PFSK-1 (cell line): ENCODE data around the gene SH3BP5.

Source experiments
- FOXP2 ChIP-seq: optimal IDR thresholded peaks from 2 replicates; pipeline ENCODE3; 2011; ENCODE audit warnings: borderline replicate concordance, control low read depth, inconsistent platforms; ENCODE audit not compliant: insufficient read depth; ENCODE audit errors: extremely low read length, extremely low read depth
- POLR2AphosphoS5 ChIP-seq: IDR thresholded peaks from 2 replicates; pipeline ENCODE4 v1.6.1; 2012; ENCODE audit warnings: low read depth, mild to moderate bottlenecking, control low read depth, low read length, moderate library complexity
- SIN3A ChIP-seq: IDR thresholded peaks from 2 replicates; pipeline ENCODE4 v1.6.1; 2012; ENCODE audit warnings: mild to moderate bottlenecking, low read length, moderate library complexity, borderline replicate concordance; ENCODE audit not compliant: insufficient read depth
- TAF1 ChIP-seq: IDR thresholded peaks from 2 replicates; pipeline ENCODE4 v1.6.1; 2012; ENCODE audit warnings: low read length, control low read depth, borderline replicate concordance; ENCODE audit not compliant: insufficient read depth
- TF ChIP-seq, protein P1 (sequence below), 2 experiments: IDR thresholded peaks; 2 replicates each; pipeline versions ENCODE4 v1.6.1 to v1.8.0; 2011 to 2012; ENCODE audit warnings: low read depth in 2 of 2, low read length in 2 of 2, control low read depth in 1 of 2, inconsistent platforms in 1 of 2, mild to moderate bottlenecking in 1 of 2, moderate library complexity in 1 of 2; ENCODE audit not compliant: insufficient read depth in 1 of 2

SH3BP5 gene

DNA sequence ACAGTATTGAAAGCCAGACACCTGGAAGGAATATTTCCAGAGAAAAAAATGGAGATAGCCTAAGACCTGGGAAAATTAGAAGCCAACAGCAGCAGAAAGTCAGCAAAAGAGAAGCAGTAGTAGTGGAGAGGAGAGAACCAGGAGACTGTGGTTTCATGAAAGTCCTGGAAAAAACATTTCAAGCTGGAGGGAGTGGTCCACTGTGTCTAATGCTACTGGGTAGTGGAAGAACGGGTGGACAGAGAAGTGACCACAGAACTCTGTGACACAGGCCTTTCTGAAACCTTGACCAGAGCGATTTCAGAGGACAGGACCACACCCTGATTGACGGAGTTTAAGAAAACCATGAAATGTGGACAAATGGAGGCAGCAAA is 15.3 kb upstream of the SH3BP5 start:
- TF ChIP-seq FOXP2 (no peak), SIN3A (no peak), TAF1 (no peak), POLR2AphosphoS5 (no peak)
- TF ChIP-seq, protein P1, sequence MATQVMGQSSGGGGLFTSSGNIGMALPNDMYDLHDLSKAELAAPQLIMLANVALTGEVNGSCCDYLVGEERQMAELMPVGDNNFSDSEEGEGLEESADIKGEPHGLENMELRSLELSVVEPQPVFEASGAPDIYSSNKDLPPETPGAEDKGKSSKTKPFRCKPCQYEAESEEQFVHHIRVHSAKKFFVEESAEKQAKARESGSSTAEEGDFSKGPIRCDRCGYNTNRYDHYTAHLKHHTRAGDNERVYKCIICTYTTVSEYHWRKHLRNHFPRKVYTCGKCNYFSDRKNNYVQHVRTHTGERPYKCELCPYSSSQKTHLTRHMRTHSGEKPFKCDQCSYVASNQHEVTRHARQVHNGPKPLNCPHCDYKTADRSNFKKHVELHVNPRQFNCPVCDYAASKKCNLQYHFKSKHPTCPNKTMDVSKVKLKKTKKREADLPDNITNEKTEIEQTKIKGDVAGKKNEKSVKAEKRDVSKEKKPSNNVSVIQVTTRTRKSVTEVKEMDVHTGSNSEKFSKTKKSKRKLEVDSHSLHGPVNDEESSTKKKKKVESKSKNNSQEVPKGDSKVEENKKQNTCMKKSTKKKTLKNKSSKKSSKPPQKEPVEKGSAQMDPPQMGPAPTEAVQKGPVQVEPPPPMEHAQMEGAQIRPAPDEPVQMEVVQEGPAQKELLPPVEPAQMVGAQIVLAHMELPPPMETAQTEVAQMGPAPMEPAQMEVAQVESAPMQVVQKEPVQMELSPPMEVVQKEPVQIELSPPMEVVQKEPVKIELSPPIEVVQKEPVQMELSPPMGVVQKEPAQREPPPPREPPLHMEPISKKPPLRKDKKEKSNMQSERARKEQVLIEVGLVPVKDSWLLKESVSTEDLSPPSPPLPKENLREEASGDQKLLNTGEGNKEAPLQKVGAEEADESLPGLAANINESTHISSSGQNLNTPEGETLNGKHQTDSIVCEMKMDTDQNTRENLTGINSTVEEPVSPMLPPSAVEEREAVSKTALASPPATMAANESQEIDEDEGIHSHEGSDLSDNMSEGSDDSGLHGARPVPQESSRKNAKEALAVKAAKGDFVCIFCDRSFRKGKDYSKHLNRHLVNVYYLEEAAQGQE (IDR thresholded peaks at IDR 0.05; ENCODE audit: insufficient read depth in 1 of 2, low read depth in 2 of 2, low read length in 2 of 2), result no peak

DNA sequence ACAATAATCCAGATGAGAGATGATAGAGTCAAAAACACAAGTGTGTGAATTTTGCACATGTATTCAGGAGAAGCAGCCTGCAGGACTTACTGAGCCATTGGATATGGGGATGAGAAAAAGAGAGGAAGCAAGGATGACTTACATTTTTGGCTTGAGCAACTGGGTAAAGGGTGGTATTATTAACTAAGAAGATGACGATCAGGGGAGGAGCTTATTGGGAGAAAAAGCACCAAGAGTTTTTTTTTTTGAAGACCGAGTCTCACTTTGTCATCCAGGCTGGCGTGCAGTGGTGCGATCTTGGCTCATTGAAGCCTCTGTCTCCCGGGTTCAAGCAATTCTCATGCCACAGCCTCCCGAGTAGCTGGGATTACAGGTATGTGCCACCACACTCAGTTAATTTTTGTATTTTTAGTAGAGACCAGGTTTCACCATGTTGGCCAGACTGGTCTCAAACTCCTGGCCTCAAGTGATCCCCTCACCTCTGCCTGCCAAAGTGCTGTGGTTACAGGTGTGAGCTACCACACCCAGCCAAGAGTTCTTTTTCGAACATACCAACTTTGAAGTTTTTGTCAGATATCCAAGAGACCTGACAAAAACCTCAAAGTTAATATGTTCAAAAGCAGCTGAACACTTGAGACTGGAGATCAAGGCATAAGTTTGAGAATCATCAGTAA is 14.8 kb upstream of the SH3BP5 start:
- TF ChIP-seq, protein P1 (IDR thresholded peaks at IDR 0.05; ENCODE audit: insufficient read depth in 1 of 2, low read depth in 2 of 2, low read length in 2 of 2), result no peak
- TF ChIP-seq POLR2AphosphoS5 (no peak), SIN3A (no peak), TAF1 (no peak), FOXP2 (no peak)

DNA sequence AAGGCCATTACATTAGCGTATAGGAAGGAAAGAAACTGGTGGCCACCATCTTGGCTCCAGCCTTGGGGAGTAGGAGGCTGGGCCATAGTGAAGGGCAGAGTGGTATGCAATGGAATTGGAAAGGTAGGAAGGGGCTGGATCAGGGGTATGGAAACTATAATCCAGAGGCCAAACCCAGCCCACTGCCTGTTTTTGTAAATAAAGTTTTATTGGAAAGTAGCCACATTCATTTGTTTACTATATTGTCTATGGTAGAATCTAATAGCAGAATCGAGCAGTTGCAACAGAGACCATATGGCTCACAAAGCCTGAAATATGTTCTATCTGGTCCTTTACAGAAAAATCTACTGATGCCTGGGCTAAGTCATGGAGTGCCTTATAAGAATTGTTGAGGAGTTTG is 14.1 kb upstream of the SH3BP5 start:
- TF ChIP-seq, protein P1 (IDR thresholded peaks at IDR 0.05; ENCODE audit: insufficient read depth in 1 of 2, low read depth in 2 of 2, low read length in 2 of 2), result no peak
- TF ChIP-seq FOXP2 (no peak), POLR2AphosphoS5 (no peak), TAF1 (no peak), SIN3A (no peak)

DNA sequence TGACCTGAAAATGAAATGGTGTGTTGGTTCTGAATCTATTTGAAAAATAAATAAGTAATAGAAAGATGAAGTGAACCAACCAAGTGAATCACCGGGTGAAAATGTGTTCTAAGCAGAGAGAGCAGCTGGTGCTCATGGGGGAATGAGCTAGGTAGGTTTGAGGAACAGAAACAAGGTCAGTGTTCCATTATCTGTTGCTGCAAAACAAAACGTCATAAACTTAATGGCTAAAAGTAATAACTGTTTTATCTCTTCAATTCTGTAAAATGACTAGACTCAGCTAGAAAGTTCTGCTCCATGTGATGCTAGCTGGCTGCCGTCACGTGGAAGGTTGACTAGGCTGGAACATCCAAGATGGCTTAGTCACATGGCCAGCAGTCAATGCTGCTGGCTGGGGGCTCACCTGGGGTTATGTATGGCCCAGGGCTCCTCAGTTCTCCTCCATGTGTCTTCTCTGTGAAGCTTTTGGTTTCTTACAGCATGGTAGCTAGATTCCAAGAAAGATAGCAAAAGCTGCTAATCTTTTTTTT is 13.3 kb upstream of the SH3BP5 start:
- TF ChIP-seq POLR2AphosphoS5 (no peak), SIN3A (no peak), FOXP2 (no peak), TAF1 (no peak)
- TF ChIP-seq, protein P1 (IDR thresholded peaks at IDR 0.05; ENCODE audit: insufficient read depth in 1 of 2, low read depth in 2 of 2, low read length in 2 of 2), result no peak
